Measurements from ENCODE around the gene ARL11. TPM values are rescaled to one million over a fixed set of nuclear protein-coding genes. Genes with fewer than 3 reads are reported as not detected.

ARL11 gene
- total RNA-seq, 6 donors from 2014 or later: 1.4 to 8.4 (median 4.9) TPM

DNA sequence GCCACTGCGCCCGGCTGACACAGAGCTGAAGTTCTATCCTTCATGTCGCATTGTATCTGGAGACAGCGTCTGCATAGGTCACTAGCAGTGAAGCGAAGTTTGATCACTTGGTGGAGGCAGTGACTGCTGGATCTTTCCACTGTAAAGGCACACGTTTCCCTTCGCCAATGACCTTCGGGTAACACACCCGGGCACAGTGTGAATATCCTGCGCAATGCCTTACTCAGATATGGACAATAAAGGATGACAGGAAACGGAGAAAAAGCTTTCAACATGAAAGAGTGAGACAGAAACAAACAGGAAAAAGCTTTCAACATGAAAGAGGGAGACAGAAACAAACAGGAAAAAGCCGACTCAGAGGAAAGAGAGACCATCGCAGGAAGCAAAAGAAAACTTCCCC lies 17.1 kb downstream of the ARL11 start:
- ATAC-seq (ENCODE audit: low FRiP score in 2 of 2) (no peak), DNase-seq (no peak)
- H3K9me3 ChIP-seq: no peaks in the 10 kb centered on the region
- H3K4me1 ChIP-seq: peaks cover 18 to 22% (median 20%) of the 10 kb centered on the region in 4 donors
- no peak overlapping the region for H3K4me3 ChIP-seq
- peak overlapping the region in 2 of 4 donors; percentile 0 to 34 for H3K27ac ChIP-seq
- TF ChIP-seq POLR2AphosphoS5 (IDR thresholded peaks at IDR 0.05) (no peak), POLR2A (IDR thresholded peaks at IDR 0.05) (no peak), EP300 (IDR thresholded peaks at IDR 0.05) (no peak)
- TF ChIP-seq, protein P1, sequence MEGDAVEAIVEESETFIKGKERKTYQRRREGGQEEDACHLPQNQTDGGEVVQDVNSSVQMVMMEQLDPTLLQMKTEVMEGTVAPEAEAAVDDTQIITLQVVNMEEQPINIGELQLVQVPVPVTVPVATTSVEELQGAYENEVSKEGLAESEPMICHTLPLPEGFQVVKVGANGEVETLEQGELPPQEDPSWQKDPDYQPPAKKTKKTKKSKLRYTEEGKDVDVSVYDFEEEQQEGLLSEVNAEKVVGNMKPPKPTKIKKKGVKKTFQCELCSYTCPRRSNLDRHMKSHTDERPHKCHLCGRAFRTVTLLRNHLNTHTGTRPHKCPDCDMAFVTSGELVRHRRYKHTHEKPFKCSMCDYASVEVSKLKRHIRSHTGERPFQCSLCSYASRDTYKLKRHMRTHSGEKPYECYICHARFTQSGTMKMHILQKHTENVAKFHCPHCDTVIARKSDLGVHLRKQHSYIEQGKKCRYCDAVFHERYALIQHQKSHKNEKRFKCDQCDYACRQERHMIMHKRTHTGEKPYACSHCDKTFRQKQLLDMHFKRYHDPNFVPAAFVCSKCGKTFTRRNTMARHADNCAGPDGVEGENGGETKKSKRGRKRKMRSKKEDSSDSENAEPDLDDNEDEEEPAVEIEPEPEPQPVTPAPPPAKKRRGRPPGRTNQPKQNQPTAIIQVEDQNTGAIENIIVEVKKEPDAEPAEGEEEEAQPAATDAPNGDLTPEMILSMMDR (IDR thresholded peaks at IDR 0.05): no peak
- H3K36me3 ChIP-seq: no peaks in the 10 kb centered on the region
- 54 to 69% methylated on average over 10 to 13 of the region's 13 CpGs for WGBS, 2 donors
- no peaks in the 10 kb centered on the region for H3K27me3 ChIP-seq

DNA sequence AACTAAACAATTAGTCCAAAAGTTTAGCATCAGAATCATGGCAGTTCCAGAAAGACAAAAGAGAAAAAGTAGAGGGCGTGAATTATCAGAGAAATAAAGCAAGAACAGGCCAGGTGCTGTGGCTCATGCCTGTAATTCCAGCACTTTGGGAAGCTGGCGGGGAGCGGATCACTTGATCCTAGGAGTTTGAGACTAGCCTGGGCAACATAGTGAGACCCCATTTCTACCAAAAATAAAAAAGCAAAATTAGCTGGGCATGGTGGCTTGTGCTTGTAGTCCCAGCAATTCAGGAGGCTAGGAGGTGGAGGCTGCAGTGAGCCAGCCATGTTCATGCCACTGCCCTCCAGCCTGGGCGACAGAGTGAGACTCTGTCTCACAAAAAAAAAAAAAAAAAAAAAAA lies 18.4 kb downstream of the ARL11 start:
- DNase-seq: no peak
- WGBS, 2 donors: 90 to 93% methylated on average over 4 of the region's 4 CpGs
- no peak for ATAC-seq (ENCODE audit: low FRiP score in 2 of 2)
- Histone ChIP-seq H3K4me1 (peaks cover 9 to 14% (median 12%) of the 10 kb centered on the region in 4 donors), H3K9me3 (no peaks in the 10 kb centered on the region), H3K4me3 (no peak overlapping the region), H3K36me3 (no peaks in the 10 kb centered on the region), H3K27ac (no peak overlapping the region), H3K27me3 (no peaks in the 10 kb centered on the region)
- TF ChIP-seq EP300 (IDR thresholded peaks at IDR 0.05): no peak

DNA sequence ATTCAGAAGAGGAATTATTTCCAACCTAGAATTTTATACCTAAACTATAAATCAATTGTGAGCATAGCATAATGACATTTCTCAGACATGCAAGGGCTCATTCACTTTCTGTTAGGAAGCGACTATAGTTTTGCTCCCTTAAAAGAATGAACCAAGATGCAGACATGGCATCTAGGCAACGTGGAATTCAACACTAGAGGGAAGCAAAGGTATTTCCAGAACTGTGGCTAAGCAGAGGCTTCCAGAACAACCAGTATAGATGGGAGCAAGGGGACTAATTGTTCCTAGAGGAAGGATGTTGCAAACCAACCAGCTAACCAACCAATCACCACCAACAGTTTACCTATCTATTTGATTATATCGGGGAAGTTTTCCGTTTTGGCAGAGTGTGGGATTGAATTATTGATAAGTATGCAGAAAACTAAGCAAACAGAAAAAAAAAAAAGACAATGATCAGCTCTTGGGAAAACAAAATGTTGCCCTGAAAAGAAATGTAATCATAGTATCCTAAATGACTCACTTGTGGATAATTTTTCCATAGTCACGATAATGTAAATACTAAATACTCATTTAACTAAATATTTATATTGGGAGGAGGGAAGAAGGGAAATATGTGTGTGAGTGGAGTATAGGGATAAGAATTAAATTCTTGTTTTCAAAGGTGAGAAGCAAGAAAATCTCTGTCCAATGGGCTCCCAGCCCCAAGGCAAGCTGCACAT lies 21.1 kb downstream of the ARL11 start:
- Histone ChIP-seq H3K4me1 (peaks cover 0 to 7% (median 2%) of the 10 kb centered on the region in 4 donors), H3K9me3 (no peaks in the 10 kb centered on the region), H3K4me3 (no peak overlapping the region), H3K27ac (no peak overlapping the region), H3K27me3 (no peaks in the 10 kb centered on the region), H3K36me3 (no peaks in the 10 kb centered on the region)
- TF ChIP-seq POLR2AphosphoS5 (IDR thresholded peaks at IDR 0.05) (no peak), POLR2A (IDR thresholded peaks at IDR 0.05) (no peak), EP300 (IDR thresholded peaks at IDR 0.05) (no peak)
- TF ChIP-seq, protein P1 (IDR thresholded peaks at IDR 0.05): peak in 2 of 6 experiments; percentile 26 to 35
- WGBS, 2 donors: 45 to 55% methylated on average over 5 of the region's 5 CpGs
- DNase-seq (no peak), ATAC-seq (ENCODE audit: low FRiP score in 2 of 2) (no peak)

DNA sequence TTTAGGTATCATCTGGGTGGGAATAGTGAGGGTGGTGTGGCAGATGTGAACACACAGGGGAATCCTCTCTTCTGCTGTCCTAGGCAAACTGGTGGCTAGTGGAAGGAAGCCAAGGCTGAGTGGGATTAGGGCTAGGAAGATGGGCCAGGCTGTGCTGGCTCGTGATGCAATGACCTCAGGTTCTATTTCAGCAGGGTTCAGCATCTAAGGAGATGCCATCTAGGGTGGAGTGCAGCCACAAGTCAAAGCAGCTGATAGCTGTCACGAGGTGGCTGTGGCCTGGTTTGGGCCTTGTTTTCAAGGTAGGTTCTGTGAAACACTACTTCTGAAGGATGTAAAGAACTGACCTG lies 21.6 kb downstream of the ARL11 start:
- H3K36me3 ChIP-seq: no peaks in the 10 kb centered on the region
- TF ChIP-seq EP300 (IDR thresholded peaks at IDR 0.05) (no peak), POLR2AphosphoS5 (IDR thresholded peaks at IDR 0.05) (no peak), POLR2A (IDR thresholded peaks at IDR 0.05) (no peak)
- TF ChIP-seq, protein P1 (IDR thresholded peaks at IDR 0.05): no peak
- H3K4me1 ChIP-seq: peaks cover 0 to 7% (median 2%) of the 10 kb centered on the region in 4 donors
- no peaks in the 10 kb centered on the region for H3K27me3 ChIP-seq
- no peak overlapping the region for H3K4me3 ChIP-seq
- H3K9me3 ChIP-seq: no peaks in the 10 kb centered on the region
- ATAC-seq (ENCODE audit: low FRiP score in 2 of 2) (no peak), DNase-seq (no peak)
- WGBS, 2 donors: 67 to 90% methylated on average over 2 of the region's 2 CpGs
- no peak overlapping the region for H3K27ac ChIP-seq

DNA sequence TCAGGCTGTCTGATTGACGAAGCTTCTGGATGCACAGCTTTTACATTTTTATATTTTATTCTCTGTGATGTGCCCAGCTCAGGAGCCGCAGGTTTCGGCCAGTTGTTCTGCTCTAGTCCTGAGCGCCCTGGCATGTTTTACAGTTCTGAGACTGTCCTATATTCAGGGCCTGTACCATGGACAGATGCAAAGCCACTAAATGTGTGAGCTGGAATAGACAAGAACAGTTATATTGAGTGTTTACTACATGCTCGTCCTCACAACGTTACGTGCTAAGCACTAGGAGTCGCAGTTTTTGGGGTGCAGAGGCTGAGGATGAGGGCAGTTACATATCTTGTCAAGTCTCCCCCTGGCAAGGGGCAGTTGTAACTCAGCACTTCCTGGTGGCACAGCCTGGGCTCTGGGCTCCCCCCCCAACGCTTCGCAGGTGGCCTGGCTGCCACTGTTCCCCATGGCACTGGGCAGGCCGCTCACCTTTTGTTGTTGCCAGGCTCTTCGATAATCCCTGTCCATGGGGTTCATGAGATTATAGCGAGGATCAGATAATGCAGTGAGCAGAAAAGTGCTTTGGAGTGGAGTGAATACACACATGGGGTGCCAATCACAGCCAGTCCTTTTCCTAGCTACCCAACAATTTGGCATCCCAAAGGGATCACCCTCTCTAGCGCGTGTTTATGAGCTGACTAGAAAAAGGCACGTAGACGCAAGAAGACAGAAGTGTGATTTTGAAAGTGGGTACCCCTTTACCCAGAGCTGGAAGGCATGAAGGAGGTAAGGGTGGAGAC lies 23.5 kb downstream of the ARL11 start:
- TF ChIP-seq, protein P1 (IDR thresholded peaks at IDR 0.05): no peak
- TF ChIP-seq EP300 (IDR thresholded peaks at IDR 0.05): no peak
- no peak for TF ChIP-seq POLR2A (IDR thresholded peaks at IDR 0.05)
- TF ChIP-seq POLR2AphosphoS5 (IDR thresholded peaks at IDR 0.05): no peak
- Histone ChIP-seq H3K36me3 (no peaks in the 10 kb centered on the region), H3K4me3 (no peak overlapping the region), H3K9me3 (no peaks in the 10 kb centered on the region), H3K4me1 (no peaks in the 10 kb centered on the region), H3K27ac (no peak overlapping the region), H3K27me3 (no peaks in the 10 kb centered on the region)
- ATAC-seq (ENCODE audit: low FRiP score in 2 of 2) (peak in 1 of 2 donors; percentile 52), DNase-seq (no peak)
- 83 to 90% methylated on average over 16 to 17 of the region's 17 CpGs for WGBS, 2 donors
